Prostate gland (tissue), 2 donors: ENCODE results near the gene DUOX1.

Experiments used
- POLR2AphosphoS5 ChIP-seq: sonication (generic); formaldehyde crosslinking; IDR thresholded peaks from one replicate; pipeline ENCODE4 v1.6.1; 2017; ENCODE audit warnings: antibody characterized with exemption
- TF ChIP-seq, protein P1 (sequence below), 4 experiments: fragments of 200-600 bp in 2 of 4; fragments of 450-650 bp in 2 of 4; sonication (generic) in 2 of 4; IDR thresholded peaks; 1 replicate in 3 of 4; 2 replicates in 1 of 4; pipeline ENCODE4 v1.5.1; 2016 to 2019; ENCODE audit warnings: antibody characterized with exemption in 4 of 4, mild to moderate bottlenecking in 2 of 4, moderate library complexity in 2 of 4

- TF ChIP-seq, protein P1, sequence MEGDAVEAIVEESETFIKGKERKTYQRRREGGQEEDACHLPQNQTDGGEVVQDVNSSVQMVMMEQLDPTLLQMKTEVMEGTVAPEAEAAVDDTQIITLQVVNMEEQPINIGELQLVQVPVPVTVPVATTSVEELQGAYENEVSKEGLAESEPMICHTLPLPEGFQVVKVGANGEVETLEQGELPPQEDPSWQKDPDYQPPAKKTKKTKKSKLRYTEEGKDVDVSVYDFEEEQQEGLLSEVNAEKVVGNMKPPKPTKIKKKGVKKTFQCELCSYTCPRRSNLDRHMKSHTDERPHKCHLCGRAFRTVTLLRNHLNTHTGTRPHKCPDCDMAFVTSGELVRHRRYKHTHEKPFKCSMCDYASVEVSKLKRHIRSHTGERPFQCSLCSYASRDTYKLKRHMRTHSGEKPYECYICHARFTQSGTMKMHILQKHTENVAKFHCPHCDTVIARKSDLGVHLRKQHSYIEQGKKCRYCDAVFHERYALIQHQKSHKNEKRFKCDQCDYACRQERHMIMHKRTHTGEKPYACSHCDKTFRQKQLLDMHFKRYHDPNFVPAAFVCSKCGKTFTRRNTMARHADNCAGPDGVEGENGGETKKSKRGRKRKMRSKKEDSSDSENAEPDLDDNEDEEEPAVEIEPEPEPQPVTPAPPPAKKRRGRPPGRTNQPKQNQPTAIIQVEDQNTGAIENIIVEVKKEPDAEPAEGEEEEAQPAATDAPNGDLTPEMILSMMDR (IDR thresholded peaks at IDR 0.05): no peak
- TF ChIP-seq POLR2AphosphoS5: no peak
Measured at GRCh38 chr15:45121020-45121419, 8.8 kb upstream of the DUOX1 start.
